ENCODE results near the gene MIGA1. TPM values are rescaled to one million over a fixed set of nuclear protein-coding genes. Genes with fewer than 3 reads are reported as not detected.

MIGA1 gene
- total RNA-seq, 1 donor from 2014 or later: 11.2 TPM

GRCh38 chr1:77841574-77841973, 62.1 kb downstream of the MIGA1 start:
- no peak overlapping the region for H3K27ac ChIP-seq (replicated peaks)
- TF ChIP-seq CTCF (IDR thresholded peaks at IDR 0.05; ENCODE audit: borderline replicate concordance): no peak
- H3K27me3 ChIP-seq (ENCODE audit: low read depth): no peaks in the 10 kb centered on the region
- no peak for DNase-seq
- no peaks in the 10 kb centered on the region for H3K9me3 ChIP-seq (replicated peaks)
- peaks cover 22% of the 10 kb centered on the region for H3K36me3 ChIP-seq
- intact Hi-C loops (cut with micrococcal nuclease): no loop called here
- peaks cover 11% of the 10 kb centered on the region for H3K4me1 ChIP-seq
- H3K4me3 ChIP-seq: no peak overlapping the region

DNA sequence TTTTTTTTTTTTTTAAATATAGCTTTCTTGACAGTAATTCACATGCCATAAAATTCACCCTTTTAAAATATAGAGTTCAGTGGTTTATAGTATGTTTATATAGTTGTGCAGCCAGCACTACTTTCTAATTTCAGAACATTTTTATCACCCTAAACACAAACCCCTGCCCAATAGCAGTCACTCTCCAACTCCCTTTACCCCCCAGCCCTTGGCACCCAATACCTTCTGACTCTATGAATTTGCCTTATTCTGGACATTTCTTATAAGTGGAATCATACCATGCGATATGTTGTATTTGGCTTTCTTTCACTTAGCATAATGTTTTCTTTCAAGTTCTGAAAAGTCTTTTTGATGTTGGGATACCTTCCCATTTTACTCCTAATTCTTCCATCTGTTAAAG, 66.5 kb downstream of the MIGA1 start:
- Histone ChIP-seq H3K27ac (replicated peaks) (no peak overlapping the region), H3K4me1 (peaks cover 4% of the 10 kb centered on the region), H3K36me3 (peaks cover 22% of the 10 kb centered on the region), H3K27me3 (ENCODE audit: low read depth) (no peaks in the 10 kb centered on the region), H3K9me3 (replicated peaks) (no peaks in the 10 kb centered on the region), H3K4me3 (no peak overlapping the region)
- intact Hi-C loops (cut with micrococcal nuclease): no loop called here
- no peak for DNase-seq
- TF ChIP-seq CTCF (IDR thresholded peaks at IDR 0.05; ENCODE audit: borderline replicate concordance): no peak

GRCh38 chr1:77846966-77847365, 67.5 kb downstream of the MIGA1 start:
- H3K9me3 ChIP-seq (replicated peaks): no peaks in the 10 kb centered on the region
- H3K27ac ChIP-seq (replicated peaks): no peak overlapping the region
- no peak for DNase-seq
- no peaks in the 10 kb centered on the region for H3K27me3 ChIP-seq (ENCODE audit: low read depth)
- intact Hi-C loops (cut with micrococcal nuclease): no loop called here
- TF ChIP-seq CTCF (IDR thresholded peaks at IDR 0.05; ENCODE audit: borderline replicate concordance): no peak
- peaks cover 22% of the 10 kb centered on the region for H3K36me3 ChIP-seq
- no peak overlapping the region for H3K4me3 ChIP-seq
- H3K4me1 ChIP-seq: peaks cover 4% of the 10 kb centered on the region

DNA sequence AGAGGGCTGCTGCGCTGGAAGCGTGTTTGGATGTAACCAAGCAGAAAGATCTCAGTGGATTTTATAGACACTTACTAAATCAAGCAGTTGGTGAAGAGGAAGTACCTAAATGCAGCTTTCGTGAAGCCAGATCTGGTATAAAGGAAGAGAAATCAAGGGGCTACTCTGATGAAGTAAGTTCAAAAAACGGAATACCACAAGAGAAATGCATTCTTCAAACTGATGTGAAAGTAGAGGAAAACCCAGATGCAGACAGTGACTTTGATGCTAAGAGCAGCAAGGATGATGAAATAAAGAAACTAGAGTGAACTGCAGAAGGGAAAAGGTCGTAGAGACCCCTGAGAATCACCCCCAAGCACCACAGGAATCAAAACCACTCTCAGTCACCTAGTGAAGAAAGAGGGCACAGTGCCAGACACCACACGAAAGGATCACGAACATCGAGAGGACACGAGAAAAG, 68.2 kb downstream of the MIGA1 start:
- Histone ChIP-seq H3K9me3 (replicated peaks) (no peaks in the 10 kb centered on the region), H3K36me3 (peaks cover 22% of the 10 kb centered on the region), H3K27me3 (ENCODE audit: low read depth) (no peaks in the 10 kb centered on the region), H3K27ac (replicated peaks) (no peak overlapping the region), H3K4me1 (peaks cover 4% of the 10 kb centered on the region), H3K4me3 (no peak overlapping the region)
- no peak for DNase-seq
- TF ChIP-seq CTCF (IDR thresholded peaks at IDR 0.05; ENCODE audit: borderline replicate concordance): no peak
- intact Hi-C loops (cut with micrococcal nuclease): no loop called here

GRCh38 chr1:77850082-77850481, 70.6 kb downstream of the MIGA1 start:
- Histone ChIP-seq H3K4me3 (no peak overlapping the region), H3K27me3 (ENCODE audit: low read depth) (no peaks in the 10 kb centered on the region), H3K36me3 (peaks cover 21% of the 10 kb centered on the region), H3K9me3 (replicated peaks) (peaks cover 13% of the 10 kb centered on the region), H3K27ac (replicated peaks) (no peak overlapping the region), H3K4me1 (peaks cover 4% of the 10 kb centered on the region)
- no peak for DNase-seq
- no peak for TF ChIP-seq CTCF (IDR thresholded peaks at IDR 0.05; ENCODE audit: borderline replicate concordance)
- intact Hi-C loops (cut with micrococcal nuclease): no loop called here

GRCh38 chr1:77857552-77857951, 78.1 kb downstream of the MIGA1 start:
- intact Hi-C loops (cut with micrococcal nuclease): no loop called here
- peaks cover 30% of the 10 kb centered on the region for H3K9me3 ChIP-seq (replicated peaks)
- no peak for DNase-seq
- peaks cover 24% of the 10 kb centered on the region for H3K36me3 ChIP-seq
- no peak overlapping the region for H3K4me3 ChIP-seq
- H3K4me1 ChIP-seq: peaks cover 19% of the 10 kb centered on the region
- TF ChIP-seq CTCF (IDR thresholded peaks at IDR 0.05; ENCODE audit: borderline replicate concordance): no peak
- H3K27ac ChIP-seq (replicated peaks): no peak overlapping the region
- no peaks in the 10 kb centered on the region for H3K27me3 ChIP-seq (ENCODE audit: low read depth)

All from left ventricle myocardium inferior (tissue), 1 donor.